Esophagus muscularis mucosa (tissue), 4 donors: ENCODE measurements around the gene LTBR.

Experiments
- CTCF ChIP-seq, 3 experiments: fragments of 200-600 bp in 2 of 3; fragments of 450-650 bp in 1 of 3; sonication (generic) in 2 of 3; IDR thresholded peaks; one replicate each; pipeline ENCODE4 v1.5.1; 2017 to 2019; ENCODE audit warnings: antibody characterized with exemption in 3 of 3, mild to moderate bottlenecking in 2 of 3, moderate library complexity in 1 of 3
- EP300 ChIP-seq: sonication (generic); formaldehyde crosslinking; IDR thresholded peaks from one replicate; pipeline ENCODE4 v1.6.1; 2017; ENCODE audit warnings: antibody characterized with exemption
- POLR2A ChIP-seq: fragments of 450-650 bp; IDR thresholded peaks from one replicate; pipeline ENCODE4 v1.6.1; 2017; ENCODE audit warnings: antibody characterized with exemption, moderate library complexity, mild to moderate bottlenecking, low read depth
- POLR2AphosphoS5 ChIP-seq, 2 donors: sonication (generic); formaldehyde crosslinking; IDR thresholded peaks; one replicate each; pipeline ENCODE4 v1.6.1; 2017; ENCODE audit warnings: antibody characterized with exemption in 2 of 2

GRCh38 chr12:6384499-6385436 is 806 bp downstream of the LTBR start:
- no peak for TF ChIP-seq CTCF (IDR thresholded peaks at IDR 0.05)
- TF ChIP-seq EP300, result no peak
- TF ChIP-seq POLR2A, result no peak
- TF ChIP-seq POLR2AphosphoS5 (IDR thresholded peaks at IDR 0.05), result no peak
